CD8-positive, alpha-beta memory T cell (primary cell): ENCODE data around the gene CNTROB. TPM values are rescaled to one million over a fixed set of nuclear protein-coding genes. Genes with fewer than 3 reads are reported as not detected.

ENCODE experiments used
- CTCF ChIA-PET: fragments of 350-600 bp; sonication (Branson Sonifier 250); formaldehyde crosslinking; loops from one replicate; lab custom pipeline; 2021; ENCODE audit warnings: antibody characterized with exemption; lab: Charles Lee
- POLR2A ChIA-PET: fragments of 350-600 bp; sonication (Branson Sonifier 250); formaldehyde crosslinking; loops from one replicate; lab custom pipeline; 2021; ENCODE audit warnings: antibody characterized with exemption; lab: Charles Lee
- DNase-seq, 5 donors: peaks; one replicate each; pipeline versions ENCODE4 v3.0.0 to v3.0.0-alpha.2; 2020 to 2022; ENCODE audit warnings: mixed read lengths in 1 of 5
- H3K27ac ChIP-seq: one replicate; pipeline ENCODE4 v1.7.0; 2013; ENCODE audit warnings: low read depth, mild to moderate bottlenecking, low read length, moderate library complexity
- H3K27me3 ChIP-seq: 2 replicates; pipeline ENCODE4 v1.7.0; 2013; ENCODE audit warnings: low read length, mild to moderate bottlenecking; ENCODE audit not compliant: insufficient read depth, poor library complexity, severe bottlenecking
- H3K36me3 ChIP-seq: 2 replicates; pipeline ENCODE4 v1.7.0; 2013; ENCODE audit warnings: mild to moderate bottlenecking, low read length, moderate library complexity; ENCODE audit not compliant: insufficient read depth
- H3K4me1 ChIP-seq: 2 replicates; pipeline ENCODE4 v1.7.0; 2013; ENCODE audit warnings: mild to moderate bottlenecking, low read length, moderate library complexity; ENCODE audit not compliant: insufficient read depth
- H3K4me3 ChIP-seq: 2 replicates; pipeline ENCODE4 v1.7.0; 2013; ENCODE audit warnings: mild to moderate bottlenecking, low read length
- H3K9me3 ChIP-seq: 2 replicates; pipeline ENCODE4 v1.7.0; 2013; ENCODE audit warnings: mild to moderate bottlenecking, low read length
- H3K27ac Mint-ChIP-seq, 8 donors: one replicate each; pipeline ENCODE4 v1.8.0; 2020 to 2021; ENCODE audit warnings: mixed read lengths in 8 of 8, mild to moderate bottlenecking in 6 of 8, inconsistent platforms in 3 of 8, moderate library complexity in 3 of 8
- H3K27me3 Mint-ChIP-seq, 2 donors: one replicate each; pipeline ENCODE4 v1.8.0; 2020 to 2021; ENCODE audit warnings: mixed read lengths in 2 of 2, mild to moderate bottlenecking in 1 of 2, moderate library complexity in 1 of 2
- H3K36me3 Mint-ChIP-seq, 3 donors: one replicate each; pipeline ENCODE4 v1.8.0; 2020 to 2021; ENCODE audit warnings: mixed read lengths in 3 of 3, inconsistent platforms in 1 of 3, mild to moderate bottlenecking in 1 of 3
- H3K4me1 Mint-ChIP-seq, 3 donors: one replicate each; pipeline ENCODE4 v1.8.0; 2020 to 2021; ENCODE audit warnings: mixed read lengths in 3 of 3, inconsistent platforms in 1 of 3, mild to moderate bottlenecking in 1 of 3
- H3K4me3 Mint-ChIP-seq, 7 donors: one replicate each; pipeline ENCODE4 v1.8.0; 2020 to 2021; ENCODE audit warnings: mixed read lengths in 7 of 7, mild to moderate bottlenecking in 6 of 7, moderate library complexity in 4 of 7, inconsistent platforms in 2 of 7
- H3K9me3 Mint-ChIP-seq, 5 donors: one replicate each; pipeline ENCODE4 v1.8.0; 2020 to 2022; ENCODE audit warnings: mixed read lengths in 5 of 5, mild to moderate bottlenecking in 3 of 5, moderate library complexity in 2 of 5, inconsistent platforms in 1 of 5
- polyA plus RNA-seq: library from polyadenylated mRNA; unstranded; fragments of 300-500 nt; fragmentation: Illumina TruSeq; gene quantifications from one replicate; pipeline ENCODE4 v1.2.3, GENCODE V29; 2021
- total RNA-seq, 2 experiments: library from RNA; stranded (reverse); gene quantifications; one replicate each; pipeline ENCODE4 v1.2.3, GENCODE V29; 2021

The CNTROB gene
- total and polyA plus RNA-seq, 3 experiments from 2014 or later, result 12.0 to 46.8 (median 44.3) TPM

GRCh38 chr17:7992924-7993323 lies 60.9 kb downstream of the CNTROB start:
- H3K4me1 Mint-ChIP-seq, result peaks cover 18 to 26% (median 25%) of the 10 kb centered on the region in 3 donors
- no peaks in the 10 kb centered on the region for H3K9me3 Mint-ChIP-seq
- Histone ChIP-seq H3K27ac (no peak overlapping the region), H3K4me3 (no peak overlapping the region), H3K9me3 (no peaks in the 10 kb centered on the region), H3K27me3 (no peaks in the 10 kb centered on the region), H3K4me1 (peaks cover 14% of the 10 kb centered on the region), H3K36me3 (no peaks in the 10 kb centered on the region)
- peaks cover 6 to 11% of the 10 kb centered on the region in 2 donors for H3K27me3 Mint-ChIP-seq
- no peak for DNase-seq
- ChIA-PET POLR2A (no interaction called here), CTCF (interaction anchor here (0.8 to 7.7 kb wide), 4 partner anchors 48 to 129 kb away, joined by 3 to 180 read pairs (median 3); partner anchors contain the start of gene RNF227)
- H3K36me3 Mint-ChIP-seq, result no peaks in the 10 kb centered on the region
- H3K4me3 Mint-ChIP-seq, result peak overlapping the region in 2 of 7 donors; percentile 40 to 61
- peak overlapping the region in 3 of 8 donors; percentile 29 to 65 (median 54) for H3K27ac Mint-ChIP-seq

GRCh38 chr17:7993972-7994589 lies 62.1 kb downstream of the CNTROB start:
- Mint-ChIP-seq H3K36me3 (no peaks in the 10 kb centered on the region), H3K4me1 (peaks cover 15 to 21% (median 21%) of the 10 kb centered on the region in 3 donors), H3K4me3 (no peak overlapping the region), H3K27ac (no peak overlapping the region), H3K27me3 (peaks cover 14 to 17% of the 10 kb centered on the region in 2 donors), H3K9me3 (no peaks in the 10 kb centered on the region)
- Histone ChIP-seq H3K4me3 (no peak overlapping the region), H3K4me1 (peaks cover 14% of the 10 kb centered on the region), H3K27ac (no peak overlapping the region), H3K27me3 (no peaks in the 10 kb centered on the region), H3K9me3 (no peaks in the 10 kb centered on the region), H3K36me3 (no peaks in the 10 kb centered on the region)
- DNase-seq, result no peak
- ChIA-PET CTCF (no interaction called here), POLR2A (no interaction called here)

- H3K4me1 ChIP-seq, result peaks cover 5% of the 10 kb centered on the region
- H3K36me3 Mint-ChIP-seq, result no peaks in the 10 kb centered on the region
- ChIA-PET CTCF (no interaction called here), POLR2A (no interaction called here)
- H3K9me3 ChIP-seq, result no peaks in the 10 kb centered on the region
- H3K27ac ChIP-seq, result no peak overlapping the region
- no peak for DNase-seq
- H3K27me3 Mint-ChIP-seq, result peaks cover 19 to 24% of the 10 kb centered on the region in 2 donors
- H3K4me1 Mint-ChIP-seq, result peaks cover 7 to 9% (median 9%) of the 10 kb centered on the region in 3 donors
- no peak overlapping the region for H3K27ac Mint-ChIP-seq
- H3K27me3 ChIP-seq, result peaks cover 3% of the 10 kb centered on the region
- no peak overlapping the region for H3K4me3 ChIP-seq
- no peak overlapping the region for H3K4me3 Mint-ChIP-seq
- H3K36me3 ChIP-seq, result no peaks in the 10 kb centered on the region
- H3K9me3 Mint-ChIP-seq, result no peaks in the 10 kb centered on the region
Observed at GRCh38 chr17:7995724-7996123, 63.7 kb downstream of the CNTROB start.

DNA sequence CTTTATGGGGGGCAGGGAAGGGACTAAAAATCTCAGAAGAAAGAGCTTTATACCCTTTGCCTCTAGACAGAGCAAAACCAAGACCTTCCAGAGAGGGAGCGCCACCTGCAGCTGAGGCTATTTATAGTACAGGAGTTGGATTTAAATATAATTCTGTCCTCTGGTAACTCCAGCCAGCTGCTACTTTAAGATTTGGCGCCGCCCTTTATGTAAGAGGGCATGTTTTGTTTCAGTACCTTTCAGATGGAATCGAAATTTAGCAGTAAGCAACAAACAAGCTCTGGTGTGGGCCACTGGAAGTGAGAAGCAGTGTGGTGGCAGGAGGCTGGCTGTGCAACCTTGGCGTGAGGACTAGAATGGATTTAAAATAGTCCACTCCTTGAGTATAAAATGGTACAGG lies 65.2 kb downstream of the CNTROB start:
- Histone ChIP-seq H3K27ac (no peak overlapping the region), H3K4me3 (no peak overlapping the region), H3K27me3 (peaks cover 13% of the 10 kb centered on the region), H3K9me3 (no peaks in the 10 kb centered on the region), H3K36me3 (no peaks in the 10 kb centered on the region), H3K4me1 (peaks cover 4% of the 10 kb centered on the region)
- peaks cover 0 to 4% (median 0%) of the 10 kb centered on the region in 3 donors for H3K36me3 Mint-ChIP-seq
- H3K9me3 Mint-ChIP-seq, result no peaks in the 10 kb centered on the region
- POLR2A ChIA-PET, result interaction anchor here (0.6 kb wide), 1 partner anchor 248 kb away, joined by 6 read pairs; no protein-coding TSS in a partner anchor
- CTCF ChIA-PET, result interaction anchor here (1.0 to 1.1 kb wide), 4 partner anchors 8 to 135 kb away, joined by 3 to 4 read pairs (median 4); no protein-coding TSS in a partner anchor
- H3K27me3 Mint-ChIP-seq, result peaks cover 31 to 36% of the 10 kb centered on the region in 2 donors
- H3K4me1 Mint-ChIP-seq, result peaks cover 7 to 9% (median 8%) of the 10 kb centered on the region in 3 donors
- no peak overlapping the region for H3K27ac Mint-ChIP-seq
- no peak for DNase-seq
- no peak overlapping the region for H3K4me3 Mint-ChIP-seq

Other genes starting within 250 kb of the CNTROB start
- gene TP53, start 244.7 kb upstream of the CNTROB start, total RNA-seq, result 100 to 1,000 TPM; 150 to 151 TPM
- gene TP53, start 244.7 kb upstream of the CNTROB start, polyA plus RNA-seq, result 33.5 TPM
- 10 to 100 TPM; 29.1 to 31.3 TPM for gene WRAP53, start 243.7 kb upstream of the CNTROB start, total RNA-seq
- 16.6 TPM for gene WRAP53, start 243.7 kb upstream of the CNTROB start, polyA plus RNA-seq
- gene EFNB3, start 227.0 kb upstream of the CNTROB start, total RNA-seq, result not detected
- gene EFNB3, start 227.0 kb upstream of the CNTROB start, polyA plus RNA-seq, result not detected
- gene DNAH2, start 214.5 kb upstream of the CNTROB start, total RNA-seq, result not detected
- not detected for gene DNAH2, start 214.5 kb upstream of the CNTROB start, polyA plus RNA-seq
- 10 to 100 TPM; 84.2 to 89.7 TPM for gene KDM6B, start 98.0 kb upstream of the CNTROB start, total RNA-seq
- gene KDM6B, start 98.0 kb upstream of the CNTROB start, polyA plus RNA-seq, result 1.2 TPM
- gene TMEM88, start 77.1 kb upstream of the CNTROB start, total RNA-seq, result 1 to 10 TPM; 5.3 to 5.5 TPM
- not detected for gene TMEM88, start 77.1 kb upstream of the CNTROB start, polyA plus RNA-seq
- 10 to 100 TPM; 58.2 to 65.0 TPM for gene NAA38, start 74.6 kb upstream of the CNTROB start, total RNA-seq
- gene NAA38, start 74.6 kb upstream of the CNTROB start, polyA plus RNA-seq, result 162 TPM
- 10 to 100 TPM; 16.4 to 17.6 TPM for gene CYB5D1, start 74.2 kb upstream of the CNTROB start, total RNA-seq
- gene CYB5D1, start 74.2 kb upstream of the CNTROB start, polyA plus RNA-seq, result 3.1 TPM
- gene CHD3, start 43.4 kb upstream of the CNTROB start, total RNA-seq, result 100 to 1,000 TPM; 116 to 123 TPM
- 20.1 TPM for gene CHD3, start 43.4 kb upstream of the CNTROB start, polyA plus RNA-seq
- gene RNF227, start 15.9 kb upstream of the CNTROB start, total RNA-seq, result 1 to 10 TPM; 4.4 to 4.8 TPM
- 3.3 TPM for gene RNF227, start 15.9 kb upstream of the CNTROB start, polyA plus RNA-seq
- gene KCNAB3, start 2.4 kb upstream of the CNTROB start, total RNA-seq, result 1 to 10 TPM; 5.6 to 6.7 TPM
- gene KCNAB3, start 2.4 kb upstream of the CNTROB start, polyA plus RNA-seq, result not detected
- gene TRAPPC1, start 260 bp upstream of the CNTROB start, total RNA-seq, result 100 to 1,000 TPM; 158 TPM
- gene TRAPPC1, start 260 bp upstream of the CNTROB start, polyA plus RNA-seq, result 272 TPM
- gene GUCY2D, start 70.4 kb downstream of the CNTROB start, total RNA-seq, result not detected
- gene GUCY2D, start 70.4 kb downstream of the CNTROB start, polyA plus RNA-seq, result 0.22 TPM
- not detected for gene ALOX15B, start 106.9 kb downstream of the CNTROB start, total RNA-seq
- gene ALOX15B, start 106.9 kb downstream of the CNTROB start, polyA plus RNA-seq, result not detected
- gene ALOX12B, start 155.5 kb downstream of the CNTROB start, total RNA-seq, result 1 to 10 TPM; 1.3 to 1.9 TPM
- not detected for gene ALOX12B, start 155.5 kb downstream of the CNTROB start, polyA plus RNA-seq
- not detected for gene ALOXE3, start 186.3 kb downstream of the CNTROB start, total RNA-seq
- gene ALOXE3, start 186.3 kb downstream of the CNTROB start, polyA plus RNA-seq, result not detected
- gene HES7, start 191.9 kb downstream of the CNTROB start, total RNA-seq, result 1 to 10 TPM; 1.6 to 1.8 TPM
- not detected for gene HES7, start 191.9 kb downstream of the CNTROB start, polyA plus RNA-seq
- 10 to 100 TPM; 26.5 to 35.8 TPM for gene PER1, start 220.2 kb downstream of the CNTROB start, total RNA-seq
- 12.1 TPM for gene PER1, start 220.2 kb downstream of the CNTROB start, polyA plus RNA-seq
- 10 to 100 TPM; 38.3 to 41.0 TPM for gene VAMP2, start 230.7 kb downstream of the CNTROB start, total RNA-seq
- gene VAMP2, start 230.7 kb downstream of the CNTROB start, polyA plus RNA-seq, result 98.3 TPM
- 10 to 100 TPM; 21.3 to 22.4 TPM for gene TMEM107, start 244.2 kb downstream of the CNTROB start, total RNA-seq
- 50.7 TPM for gene TMEM107, start 244.2 kb downstream of the CNTROB start, polyA plus RNA-seq